ENCODE data around the gene IFNL1. TPM values are rescaled to one million over a fixed set of nuclear protein-coding genes. Genes with fewer than 3 reads are reported as not detected.

IFNL1 gene
- total and polyA plus RNA-seq, 2 donors (not counting 3 experiments of a cell fraction or from before 2014, with no cell fraction given): not detected

DNA sequence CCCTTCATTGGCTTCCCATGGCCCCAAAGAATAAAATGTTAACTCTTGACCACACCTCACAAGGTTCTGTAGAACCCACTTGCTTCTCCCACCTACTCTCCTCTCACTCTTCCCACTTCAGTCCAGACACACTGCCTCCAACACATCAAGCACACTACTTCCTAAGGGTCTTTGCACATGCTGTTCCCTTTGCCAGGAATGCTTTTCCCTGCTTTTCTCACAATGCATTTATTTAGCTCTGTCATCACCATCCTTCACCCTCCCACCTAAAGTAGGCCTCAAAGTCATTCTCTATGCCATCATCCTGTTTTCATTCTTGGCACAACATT, 7.9 kb downstream of the IFNL1 start:
- Histone ChIP-seq H3K27ac (ENCODE audit: insufficient read depth, low read depth, low read length) (no peak overlapping the region), H3K9me3 (replicated peaks; ENCODE audit: control insufficient read depth, insufficient read depth, low read length) (no peaks in the 10 kb centered on the region), H3K4me2 (ENCODE audit: insufficient read depth, low read length) (no peak overlapping the region), H3K9me1 (replicated peaks; ENCODE audit: control insufficient read depth, extremely low read depth, insufficient read depth, low read length) (no peaks in the 10 kb centered on the region), H3K27me3 (ENCODE audit: control insufficient read depth in 2 of 2, insufficient read depth in 2 of 2, low read length in 2 of 2) (peaks cover 39 to 53% of the 10 kb centered on the region in 2 experiments), H4K20me1 (replicated peaks; ENCODE audit: control insufficient read depth, extremely low read depth, insufficient read depth, low read length) (no peaks in the 10 kb centered on the region), H3K4me3 (replicated peaks in 1 of 3; ENCODE audit: insufficient read depth in 1 of 3, low read depth in 1 of 3, low read length in 3 of 3) (no peak overlapping the region), H3K79me2 (ENCODE audit: control insufficient read depth, insufficient read depth, low read length) (no peaks in the 10 kb centered on the region), H3K36me3 (ENCODE audit: control insufficient read depth in 2 of 2, extremely low read depth in 1 of 2, insufficient read depth in 2 of 2, low read length in 2 of 2) (no peaks in the 10 kb centered on the region), H2AFZ (ENCODE audit: low read depth, low read length) (no peak overlapping the region), H3K9ac (replicated peaks; ENCODE audit: extremely low read depth, insufficient read depth, low read length) (no peak overlapping the region), H3K4me1 (ENCODE audit: control insufficient read depth, extremely low read depth, insufficient read depth, low read length) (no peaks in the 10 kb centered on the region)
- no peak for TF ChIP-seq GATA2 (IDR thresholded peaks at IDR 0.05; ENCODE audit: insufficient read depth, insufficient read length, low read depth, low read length)
- TF ChIP-seq, protein P1, sequence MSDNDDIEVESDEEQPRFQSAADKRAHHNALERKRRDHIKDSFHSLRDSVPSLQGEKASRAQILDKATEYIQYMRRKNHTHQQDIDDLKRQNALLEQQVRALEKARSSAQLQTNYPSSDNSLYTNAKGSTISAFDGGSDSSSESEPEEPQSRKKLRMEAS (IDR thresholded peaks at IDR 0.05; ENCODE audit: insufficient read depth, insufficient read length): no peak
- TF ChIP-seq JUN (IDR thresholded peaks at IDR 0.05; ENCODE audit: borderline replicate concordance, insufficient read depth, insufficient read length, low read depth): no peak
- no TSS peak for BruUV-seq (replicated peaks)
- intact Hi-C loops (cut with micrococcal nuclease): no loop called here
- ChIA-PET CTCF (no interaction called here), POLR2A (no interaction called here)
- dilution Hi-C loops (cut with MboI; ENCODE audit: extremely low pct_ligation_motif_present, low sequenced_read_pairs): no loop called here
- DNase-seq (ENCODE audit: low read depth, low spot score): no peak
- FAIRE-seq: no peak

DNA sequence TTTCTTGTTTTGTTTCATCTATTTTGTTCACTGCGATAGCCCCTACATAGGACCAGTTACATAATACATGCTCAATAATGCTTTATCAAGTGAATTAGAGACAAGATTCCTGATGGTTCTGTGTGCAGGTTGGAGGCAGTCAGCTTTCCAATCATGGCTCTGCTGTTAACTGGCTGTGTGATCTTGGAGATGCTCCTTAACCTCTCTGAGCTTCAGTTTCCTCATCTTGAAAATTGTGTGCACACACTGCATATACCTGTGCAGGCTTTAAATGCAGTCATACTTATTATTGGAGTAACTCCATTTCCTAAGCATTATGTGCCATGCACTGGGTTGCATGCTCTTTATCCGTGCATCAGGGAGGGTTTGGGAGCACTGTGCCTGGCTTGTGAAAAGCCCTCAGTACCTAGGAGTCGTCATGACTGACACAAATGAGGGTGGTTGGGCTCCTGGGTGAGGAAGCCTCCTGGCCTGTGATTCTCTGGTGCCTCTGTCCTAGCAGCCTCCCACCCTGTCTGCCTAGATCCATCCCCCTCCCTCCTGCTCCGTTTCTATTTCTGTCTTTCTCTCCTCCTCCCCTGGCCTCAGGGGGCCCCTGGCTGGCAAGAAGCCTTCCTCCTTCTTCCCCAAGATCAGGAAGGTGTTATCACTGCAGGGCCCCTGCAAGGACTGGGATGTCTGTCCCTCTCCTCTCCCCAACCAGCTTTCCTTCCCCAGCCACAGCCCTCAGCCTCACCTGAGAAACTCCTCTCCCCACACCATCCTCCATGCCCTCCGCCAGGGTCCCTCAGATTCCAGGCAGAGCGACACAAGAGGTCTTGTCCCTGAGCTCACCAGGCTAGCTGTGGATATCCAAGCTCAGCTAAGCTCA, 8.7 kb downstream of the IFNL1 start:
- dilution Hi-C loops (cut with MboI; ENCODE audit: extremely low pct_ligation_motif_present, low sequenced_read_pairs) (no loop called here), intact Hi-C loops (cut with micrococcal nuclease) (no loop called here)
- Histone ChIP-seq H4K20me1 (replicated peaks; ENCODE audit: control insufficient read depth, extremely low read depth, insufficient read depth, low read length) (no peaks in the 10 kb centered on the region), H2AFZ (ENCODE audit: low read depth, low read length) (no peak overlapping the region), H3K4me1 (ENCODE audit: control insufficient read depth, extremely low read depth, insufficient read depth, low read length) (no peaks in the 10 kb centered on the region), H3K27me3 (ENCODE audit: control insufficient read depth in 2 of 2, insufficient read depth in 2 of 2, low read length in 2 of 2) (peaks cover 39 to 53% of the 10 kb centered on the region in 2 experiments), H3K79me2 (ENCODE audit: control insufficient read depth, insufficient read depth, low read length) (no peaks in the 10 kb centered on the region), H3K4me2 (ENCODE audit: insufficient read depth, low read length) (no peak overlapping the region), H3K36me3 (ENCODE audit: control insufficient read depth in 2 of 2, extremely low read depth in 1 of 2, insufficient read depth in 2 of 2, low read length in 2 of 2) (no peaks in the 10 kb centered on the region), H3K9me3 (replicated peaks; ENCODE audit: control insufficient read depth, insufficient read depth, low read length) (no peaks in the 10 kb centered on the region), H3K27ac (ENCODE audit: insufficient read depth, low read depth, low read length) (no peak overlapping the region), H3K9me1 (replicated peaks; ENCODE audit: control insufficient read depth, extremely low read depth, insufficient read depth, low read length) (no peaks in the 10 kb centered on the region), H3K9ac (replicated peaks; ENCODE audit: extremely low read depth, insufficient read depth, low read length) (no peak overlapping the region), H3K4me3 (replicated peaks in 1 of 3; ENCODE audit: insufficient read depth in 1 of 3, low read depth in 1 of 3, low read length in 3 of 3) (no peak overlapping the region)
- FAIRE-seq: no peak
- no TSS peak for BruUV-seq (replicated peaks)
- CTCF ChIA-PET: interaction anchor here (1.1 kb wide), 1 partner anchor 23 kb away, joined by 3 read pairs; no protein-coding TSS in a partner anchor
- TF ChIP-seq POLR2A (IDR thresholded peaks at IDR 0.05; ENCODE audit: low read depth, low read length) (no peak), EZH2 (IDR thresholded peaks at IDR 0.05; ENCODE audit: borderline replicate concordance, low read depth, low read length, severe bottlenecking) (no peak), CTCF (IDR thresholded peaks at IDR 0.05; ENCODE audit: extremely low read depth in 1 of 2, insufficient read depth in 1 of 2, low read depth in 1 of 2, low read length in 2 of 2) (no peak), FOS (IDR thresholded peaks at IDR 0.05; ENCODE audit: borderline replicate concordance, insufficient read depth, low read length) (no peak), JUN (IDR thresholded peaks at IDR 0.05; ENCODE audit: borderline replicate concordance, insufficient read depth, insufficient read length, low read depth) (no peak), MYC (IDR thresholded peaks at IDR 0.05; ENCODE audit: low read depth, low read length) (no peak), GATA2 (IDR thresholded peaks at IDR 0.05; ENCODE audit: insufficient read depth, insufficient read length, low read depth, low read length) (no peak), POLR2AphosphoS5 (IDR thresholded peaks at IDR 0.05; ENCODE audit: insufficient read depth, low read depth, low read length) (no peak)
- TF ChIP-seq, protein P1 (IDR thresholded peaks at IDR 0.05; ENCODE audit: insufficient read depth, insufficient read length): no peak
- POLR2A ChIA-PET: no interaction called here
- no peak for DNase-seq (ENCODE audit: low read depth, low spot score)

All from endothelial cell of umbilical vein (primary cell).